ENCODE measurements around the gene SMYD3.

The SMYD3 gene

GRCh38 chr1:246232126-246232525 is 275.0 kb downstream of the SMYD3 start:
- no peak for DNase-seq (ENCODE audit: extremely low spot score)
- ChIA-PET CTCF (no interaction called here), POLR2A (no interaction called here)
- TF ChIP-seq FOXK2 (IDR thresholded peaks at IDR 0.05) (no peak), L3MBTL2 (conservative IDR thresholded peaks at IDR 0.05) (no peak), FOXA1 (IDR thresholded peaks at IDR 0.05) (no peak), LEF1 (IDR thresholded peaks at IDR 0.05; ENCODE audit: borderline replicate concordance) (no peak), HDGF (IDR thresholded peaks at IDR 0.05; ENCODE audit: borderline replicate concordance) (no peak), TARDBP (IDR thresholded peaks at IDR 0.05) (no peak), SP1 (IDR thresholded peaks at IDR 0.05) (no peak)

- no peak for TF ChIP-seq ELF4 (IDR thresholded peaks at IDR 0.05)
- no peak for TF ChIP-seq SP1 (IDR thresholded peaks at IDR 0.05)
- TF ChIP-seq SUZ12 (IDR thresholded peaks at IDR 0.05), result no peak
- TF ChIP-seq TARDBP (IDR thresholded peaks at IDR 0.05), result no peak
- TF ChIP-seq FOXM1 (IDR thresholded peaks at IDR 0.05; ENCODE audit: borderline replicate concordance), result no peak
- TF ChIP-seq FOXK2 (IDR thresholded peaks at IDR 0.05), result no peak
- POLR2A ChIA-PET, result no interaction called here
- no peak for DNase-seq (ENCODE audit: extremely low spot score)
- CTCF ChIA-PET, result interaction anchor here (0.9 kb wide), 1 partner anchor 79 kb away, joined by 3 read pairs; no protein-coding TSS in a partner anchor
These were observed 281.0 kb downstream of the SMYD3 start for GRCh38 chr1:246226041-246226440.

DNA sequence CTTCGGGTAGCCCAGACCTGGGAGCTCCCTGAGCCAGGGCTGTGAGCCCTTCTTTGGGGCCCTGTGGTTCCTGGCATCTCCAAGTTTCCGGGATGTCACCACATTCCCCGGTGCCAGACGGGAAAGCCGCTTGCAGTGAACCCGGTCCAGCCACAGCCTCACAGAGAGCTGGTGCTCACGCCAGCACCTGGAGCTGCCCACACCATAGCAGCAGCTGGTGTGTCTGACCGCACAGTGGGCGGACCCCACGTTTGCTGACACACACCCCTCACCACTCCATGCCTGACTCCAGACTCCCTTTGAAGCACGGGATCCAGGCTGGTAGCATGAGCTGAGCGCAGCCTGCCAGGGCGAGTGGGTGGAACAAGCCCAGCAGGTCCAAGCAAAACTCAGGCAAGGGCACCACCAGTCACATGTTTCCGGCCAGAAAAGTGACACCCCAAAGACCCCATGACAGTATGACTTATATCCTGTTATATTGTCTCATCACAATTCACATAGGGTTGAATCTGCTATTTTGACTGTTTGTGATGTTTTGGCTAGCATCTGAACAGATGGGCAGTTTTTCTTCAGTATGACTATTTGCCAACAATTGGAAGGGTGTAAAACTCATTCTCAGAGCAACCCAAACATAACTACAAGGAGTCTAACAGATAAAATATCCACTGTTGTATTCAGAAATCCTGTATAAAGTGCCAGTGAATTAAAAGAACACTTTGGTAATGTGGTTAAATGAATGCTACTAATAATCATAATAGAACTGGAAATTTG is 285.4 kb downstream of the SMYD3 start:
- DNase-seq (ENCODE audit: extremely low spot score), result no peak
- no peak for TF ChIP-seq LEF1 (IDR thresholded peaks at IDR 0.05; ENCODE audit: borderline replicate concordance)
- TF ChIP-seq BHLHE40 (IDR thresholded peaks at IDR 0.05; ENCODE audit: borderline replicate concordance), result no peak
- no peak for TF ChIP-seq FOXK2 (IDR thresholded peaks at IDR 0.05)
- TF ChIP-seq, protein P1, sequence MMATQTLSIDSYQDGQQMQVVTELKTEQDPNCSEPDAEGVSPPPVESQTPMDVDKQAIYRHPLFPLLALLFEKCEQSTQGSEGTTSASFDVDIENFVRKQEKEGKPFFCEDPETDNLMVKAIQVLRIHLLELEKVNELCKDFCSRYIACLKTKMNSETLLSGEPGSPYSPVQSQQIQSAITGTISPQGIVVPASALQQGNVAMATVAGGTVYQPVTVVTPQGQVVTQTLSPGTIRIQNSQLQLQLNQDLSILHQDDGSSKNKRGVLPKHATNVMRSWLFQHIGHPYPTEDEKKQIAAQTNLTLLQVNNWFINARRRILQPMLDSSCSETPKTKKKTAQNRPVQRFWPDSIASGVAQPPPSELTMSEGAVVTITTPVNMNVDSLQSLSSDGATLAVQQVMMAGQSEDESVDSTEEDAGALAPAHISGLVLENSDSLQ (IDR thresholded peaks at IDR 0.05), result no peak
- TF ChIP-seq NFRKB (IDR thresholded peaks at IDR 0.05), result no peak
- ChIA-PET POLR2A (no interaction called here), CTCF (no interaction called here)

GRCh38 chr1:246220495-246221065 is 286.5 kb downstream of the SMYD3 start:
- POLR2A ChIA-PET, result no interaction called here
- no peak for TF ChIP-seq ELF4 (IDR thresholded peaks at IDR 0.05)
- TF ChIP-seq CTBP1 (IDR thresholded peaks at IDR 0.05; ENCODE audit: borderline replicate concordance), result no peak
- no peak for TF ChIP-seq NFRKB (IDR thresholded peaks at IDR 0.05)
- TF ChIP-seq, protein P1 (IDR thresholded peaks at IDR 0.05), result no peak
- no peak for DNase-seq (ENCODE audit: extremely low spot score)

GRCh38 chr1:246219508-246220030 is 287.5 kb downstream of the SMYD3 start:
- ChIA-PET POLR2A (no interaction called here), CTCF (no interaction called here)
- TF ChIP-seq, protein P1 (IDR thresholded peaks at IDR 0.05), result no peak
- TF ChIP-seq HDGF (IDR thresholded peaks at IDR 0.05; ENCODE audit: borderline replicate concordance), result no peak
- DNase-seq (ENCODE audit: extremely low spot score), result no peak

More at GRCh38 chr1:246220495-246221065, 286.5 kb downstream of the SMYD3 start:
- CTCF ChIA-PET, result no interaction called here

GRCh38 chr1:246218686-246219085 is 288.4 kb downstream of the SMYD3 start:
- DNase-seq (ENCODE audit: extremely low spot score), result no peak
- ChIA-PET POLR2A (no interaction called here), CTCF (no interaction called here)
- no peak for TF ChIP-seq BHLHE40 (IDR thresholded peaks at IDR 0.05; ENCODE audit: borderline replicate concordance)
- no peak for TF ChIP-seq L3MBTL2 (conservative IDR thresholded peaks at IDR 0.05)
- no peak for TF ChIP-seq FOXA1 (IDR thresholded peaks at IDR 0.05)
- TF ChIP-seq TARDBP (IDR thresholded peaks at IDR 0.05), result no peak

DNA sequence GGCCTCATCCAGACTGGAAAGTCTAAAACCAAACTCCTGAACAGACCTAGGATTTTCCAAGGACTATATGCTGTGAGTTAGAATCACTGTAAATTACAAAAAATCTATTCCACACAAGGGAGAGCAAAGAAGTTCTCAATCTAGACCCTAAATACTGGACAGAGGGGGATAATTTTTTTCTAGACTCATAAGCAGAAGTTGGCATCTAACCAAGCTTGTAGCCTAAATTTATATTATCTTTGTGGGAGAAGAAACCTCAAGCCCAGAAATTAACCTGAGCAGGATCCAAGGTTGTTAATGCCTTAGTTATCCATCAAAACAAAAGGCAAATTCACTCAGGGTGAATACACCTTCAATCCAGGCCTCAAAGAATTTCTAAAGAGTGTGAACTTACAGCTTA is 290.2 kb downstream of the SMYD3 start:
- POLR2A ChIA-PET, result no interaction called here
- TF ChIP-seq SUZ12 (IDR thresholded peaks at IDR 0.05) (no peak), CTBP1 (IDR thresholded peaks at IDR 0.05; ENCODE audit: borderline replicate concordance) (no peak), FOXM1 (IDR thresholded peaks at IDR 0.05; ENCODE audit: borderline replicate concordance) (no peak), TARDBP (IDR thresholded peaks at IDR 0.05) (no peak), NFRKB (IDR thresholded peaks at IDR 0.05) (no peak), BHLHE40 (IDR thresholded peaks at IDR 0.05; ENCODE audit: borderline replicate concordance) (no peak), FOXA1 (IDR thresholded peaks at IDR 0.05) (no peak), HDGF (IDR thresholded peaks at IDR 0.05; ENCODE audit: borderline replicate concordance) (no peak), ARNT (IDR thresholded peaks at IDR 0.05) (no peak), FOXK2 (IDR thresholded peaks at IDR 0.05) (no peak), L3MBTL2 (conservative IDR thresholded peaks at IDR 0.05) (no peak), LEF1 (IDR thresholded peaks at IDR 0.05; ENCODE audit: borderline replicate concordance) (no peak), SP1 (IDR thresholded peaks at IDR 0.05) (no peak), ELF4 (IDR thresholded peaks at IDR 0.05) (no peak), ZNF384 (IDR thresholded peaks at IDR 0.05) (no peak)
- TF ChIP-seq, protein P1 (IDR thresholded peaks at IDR 0.05), result no peak
- no peak for DNase-seq (ENCODE audit: extremely low spot score)
- CTCF ChIA-PET, result no interaction called here

Measured in HEK293T (cell line).